K562 (cell line): Measurements from ENCODE around the gene PRRT1. TPM values are rescaled to one million over a fixed set of nuclear protein-coding genes. Genes with fewer than 3 reads are reported as not detected.

ENCODE experiments used
- ARID4B ChIP-seq: sonication (generic); formaldehyde crosslinking; IDR thresholded peaks from 2 replicates; pipeline ENCODE4 v1.8.0; 2022; ENCODE audit warnings: mild to moderate bottlenecking, missing genetic modification reagents
- ATF7 ChIP-seq: fragments of 450-650 bp; IDR thresholded peaks from 2 replicates; pipeline ENCODE4 v1.7.1; 2014; ENCODE audit warnings: mild to moderate bottlenecking, moderate library complexity
- BHLHE40 ChIP-seq: IDR thresholded peaks from 2 replicates; pipeline ENCODE4 v1.6.1; 2011; ENCODE audit warnings: low read length, improper control_type of control experiment
- CHD2 ChIP-seq: IDR thresholded peaks from 2 replicates; pipeline ENCODE4 v1.6.1; 2011; ENCODE audit warnings: low read depth, low read length
- EP400 ChIP-seq: fragments of 450-650 bp; IDR thresholded peaks from 2 replicates; pipeline ENCODE4 v1.6.1; 2017; ENCODE audit warnings: antibody characterized with exemption, mild to moderate bottlenecking, moderate library complexity
- ESRRA ChIP-seq: fragments of 450-650 bp; IDR thresholded peaks from 2 replicates; pipeline ENCODE4 v1.6.1; 2014; ENCODE audit warnings: low read depth, mild to moderate bottlenecking, moderate library complexity, borderline replicate concordance
- GATAD2A ChIP-seq: fragments of 450-650 bp; IDR thresholded peaks from 2 replicates; pipeline ENCODE4 v1.6.1; 2017
- NEUROD1 ChIP-seq: fragments of 150-350 bp; IDR thresholded peaks from 2 replicates; pipeline ENCODE4 v1.6.1; 2014; ENCODE audit warnings: borderline replicate concordance, low read length, low read depth; ENCODE audit not compliant: partially characterized antibody
- PCBP2 ChIP-seq: fragments of 200-400 bp; formaldehyde crosslinking; IDR thresholded peaks from 2 replicates; pipeline ENCODE4 v1.6.1; 2018; ENCODE audit warnings: low read length, low read depth, mild to moderate bottlenecking, moderate library complexity; ENCODE audit not compliant: poor library complexity, severe bottlenecking
- RBM39 ChIP-seq: fragments of 200-400 bp; formaldehyde crosslinking; optimal IDR thresholded peaks from 2 replicates; pipeline ENCODE3; 2018; ENCODE audit warnings: low read depth, low read length
- SIN3A ChIP-seq, 2 experiments: fragments of 150-350 bp in 1 of 2; IDR thresholded peaks; 2 replicates each; pipeline ENCODE4 v1.6.1; 2011 to 2016; ENCODE audit warnings: borderline replicate concordance in 2 of 2, low read depth in 2 of 2, low read length in 2 of 2, mild to moderate bottlenecking in 2 of 2, moderate library complexity in 2 of 2; ENCODE audit not compliant: control insufficient read depth in 1 of 2
- SLC30A9 ChIP-seq: fragments of 250-450 bp; sonication (Bioruptor Pico); IDR thresholded peaks from 2 replicates; pipeline ENCODE4 v1.8.0; 2022; ENCODE audit warnings: mild to moderate bottlenecking, moderate library complexity
- SMARCA4 ChIP-seq: fragments of 450-650 bp; IDR thresholded peaks from 2 replicates; pipeline ENCODE4 v1.6.1; 2016
- SMARCA5 ChIP-seq: fragments of 450-650 bp; IDR thresholded peaks from 2 replicates; pipeline ENCODE4 v1.6.1; 2016
- SOX6 ChIP-seq: fragments of 450-650 bp; IDR thresholded peaks from 2 replicates; pipeline ENCODE4 v1.6.1; 2014; ENCODE audit warnings: mild to moderate bottlenecking
- SREBF1 ChIP-seq: fragments of 150-350 bp; IDR thresholded peaks from 2 replicates; pipeline ENCODE4 v1.6.1; 2014; ENCODE audit warnings: antibody characterized with exemption, low read depth, low read length, borderline replicate concordance
- TCF7 ChIP-seq: sonication (generic); IDR thresholded peaks from 2 replicates; pipeline ENCODE4 v1.6.1; 2016; ENCODE audit warnings: antibody characterized with exemption, borderline replicate concordance
- ZC3H11A ChIP-seq: IDR thresholded peaks from 2 replicates; pipeline ENCODE4 v1.6.1; 2012; ENCODE audit warnings: low read depth, low read length, improper control_type of control experiment
- ZNF24 ChIP-seq: fragments of 450-650 bp; IDR thresholded peaks from 2 replicates; pipeline ENCODE4 v1.6.1; 2016
- ZNF311 ChIP-seq: fragments of 250-450 bp; sonication (Bioruptor Pico); IDR thresholded peaks from 2 replicates; pipeline ENCODE4 v1.4.0; 2020; ENCODE audit warnings: mild to moderate bottlenecking, moderate library complexity
- ZNF41 ChIP-seq: fragments of 250-450 bp; sonication (Bioruptor Pico); conservative IDR thresholded peaks from 2 replicates; pipeline ENCODE4 v1.4.0; 2020; ENCODE audit warnings: mild to moderate bottlenecking
- polyA plus RNA-seq, 8 experiments: library from polyadenylated mRNA; depleted of rRNA in 4 of 8; stranded (reverse) in 5 of 8; unstranded in 3 of 8; fragments of >200 nt; fragmentation: Nextera tagmentation in 2 of 8; fragmentation: Illumina TruSeq in 1 of 8; extraction: Ambion mirVana in 2 of 8; extraction: Trizol in 1 of 8; gene quantifications; 2 replicates each; pipeline versions ENCODE4 v1.2.1 to v1.2.3, GENCODE V29; 2011 to 2014; ENCODE audit warnings: inconsistent platforms in 1 of 8, missing spikeins in 1 of 8
- total RNA-seq, 7 experiments: library from RNA; depleted of rRNA in 6 of 7; stranded (reverse); fragments of >200 nt in 6 of 7; fragmentation: Illumina TruSeq in 2 of 7; extraction: Trizol in 2 of 7; gene quantifications; 2 replicates each; pipeline versions ENCODE4 v1.2.1 to v1.2.3, GENCODE V29; 2011 to 2021; ENCODE audit warnings: low replicate concordance in 1 of 7
- TF ChIP-seq, protein P1 (sequence below): IDR thresholded peaks from 2 replicates; pipeline ENCODE4 v1.6.1; 2014; ENCODE audit warnings: antibody characterized with exemption
- TF ChIP-seq, protein P2 (sequence below): fragments of 200-400 bp; formaldehyde crosslinking; IDR thresholded peaks from 2 replicates; pipeline ENCODE4 v1.6.1; 2017; ENCODE audit warnings: mild to moderate bottlenecking, low read depth, low read length, moderate library complexity

The PRRT1 gene
- total and polyA plus RNA-seq, 9 of the 15 experiments (the other 6 are each of a cell fraction or from before 2014, with no cell fraction given) = 0.14 to 3.5 (median 0.41) TPM

GRCh38 chr6:32131439-32131948 lies 20.2 kb downstream of the PRRT1 start (continued):
- TF ChIP-seq SREBF1 (no peak), ARID4B (CRISPR knock-in tag) (no peak; the same call in 1 of the 2 replicates), ZNF41 (0 out of 2 replicates have a peak, but pooled peaks have one; percentile 28), SMARCA5 (no peak), RBM39 (no peak), CHD2 (no peak), ZNF311 (peak; percentile 68), SMARCA4 (peak; percentile 99), PCBP2 (no peak), SOX6 (peak; percentile 99), ATF7 (peak; percentile 46), BHLHE40 (0 out of 2 replicates have a peak, but pooled peaks have one; percentile 5), ZC3H11A (no peak), TCF7 (peak; percentile 81; the same call in 1 of the 2 replicates), ESRRA (0 out of 2 replicates have a peak, but pooled peaks have one; percentile 51), ZNF24 (peak; percentile 60; the same call in 1 of the 2 replicates), EP400 (peak; percentile 40), NEUROD1 (peak; percentile 70), SLC30A9 (CRISPR knock-in tag) (no peak), SIN3A (IDR thresholded peaks at IDR 0.05; ENCODE audit: borderline replicate concordance in 2 of 2, control insufficient read depth in 1 of 2, low read depth in 2 of 2, low read length in 2 of 2) (no peak), GATAD2A (peak; percentile 69; the same call in 1 of the 2 replicates)
- TF ChIP-seq, protein P1, sequence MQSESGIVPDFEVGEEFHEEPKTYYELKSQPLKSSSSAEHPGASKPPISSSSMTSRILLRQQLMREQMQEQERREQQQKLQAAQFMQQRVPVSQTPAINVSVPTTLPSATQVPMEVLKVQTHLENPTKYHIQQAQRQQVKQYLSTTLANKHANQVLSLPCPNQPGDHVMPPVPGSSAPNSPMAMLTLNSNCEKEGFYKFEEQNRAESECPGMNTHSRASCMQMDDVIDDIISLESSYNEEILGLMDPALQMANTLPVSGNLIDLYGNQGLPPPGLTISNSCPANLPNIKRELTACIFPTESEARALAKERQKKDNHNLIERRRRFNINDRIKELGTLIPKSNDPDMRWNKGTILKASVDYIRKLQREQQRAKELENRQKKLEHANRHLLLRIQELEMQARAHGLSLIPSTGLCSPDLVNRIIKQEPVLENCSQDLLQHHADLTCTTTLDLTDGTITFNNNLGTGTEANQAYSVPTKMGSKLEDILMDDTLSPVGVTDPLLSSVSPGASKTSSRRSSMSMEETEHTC = peak; percentile 91
- TF ChIP-seq, protein P2, sequence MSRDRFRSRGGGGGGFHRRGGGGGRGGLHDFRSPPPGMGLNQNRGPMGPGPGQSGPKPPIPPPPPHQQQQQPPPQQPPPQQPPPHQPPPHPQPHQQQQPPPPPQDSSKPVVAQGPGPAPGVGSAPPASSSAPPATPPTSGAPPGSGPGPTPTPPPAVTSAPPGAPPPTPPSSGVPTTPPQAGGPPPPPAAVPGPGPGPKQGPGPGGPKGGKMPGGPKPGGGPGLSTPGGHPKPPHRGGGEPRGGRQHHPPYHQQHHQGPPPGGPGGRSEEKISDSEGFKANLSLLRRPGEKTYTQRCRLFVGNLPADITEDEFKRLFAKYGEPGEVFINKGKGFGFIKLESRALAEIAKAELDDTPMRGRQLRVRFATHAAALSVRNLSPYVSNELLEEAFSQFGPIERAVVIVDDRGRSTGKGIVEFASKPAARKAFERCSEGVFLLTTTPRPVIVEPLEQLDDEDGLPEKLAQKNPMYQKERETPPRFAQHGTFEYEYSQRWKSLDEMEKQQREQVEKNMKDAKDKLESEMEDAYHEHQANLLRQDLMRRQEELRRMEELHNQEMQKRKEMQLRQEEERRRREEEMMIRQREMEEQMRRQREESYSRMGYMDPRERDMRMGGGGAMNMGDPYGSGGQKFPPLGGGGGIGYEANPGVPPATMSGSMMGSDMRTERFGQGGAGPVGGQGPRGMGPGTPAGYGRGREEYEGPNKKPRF = no peak
